ENCODE measurements around the gene MARCHF9.

Gene MARCHF9

GRCh38 chr12:57751432-57751787 is 3.5 kb upstream of the MARCHF9 start:
- DNase-seq, result no peak
- H3K36me3 ChIP-seq, result peaks cover 44% of the 10 kb centered on the region
- peaks cover 10% of the 10 kb centered on the region for H3K27me3 ChIP-seq
- H3K9me3 ChIP-seq, result no peaks in the 10 kb centered on the region
- H3K4me1 ChIP-seq, result peaks cover 4% of the 10 kb centered on the region; the same call in 1 of the 2 replicates
- H3K4me3 ChIP-seq (ENCODE audit: low read depth, low read length), result peak overlapping the region; percentile 92
- no peak for TF ChIP-seq CTCF (IDR thresholded peaks at IDR 0.05; ENCODE audit: low read depth, low read length)

GRCh38 chr12:57751788-57752667 is 2.9 kb upstream of the MARCHF9 start, which contains the start of gene CDK4:
CDK4 (minus strand) TSS chr12:57752310; CDS start chr12:57751717, 593 bp downstream.
- Histone ChIP-seq H3K4me3 (ENCODE audit: low read depth, low read length) (peak within 1 kb of the TSS; percentile 92), H3K27me3 (peaks cover 11% of the 10 kb centered on the region), H3K36me3 (peaks cover 40% of the 10 kb centered on the region), H3K4me1 (peaks cover 4% of the 10 kb centered on the region; the same call in 1 of the 2 replicates), H3K9me3 (no peaks in the 10 kb centered on the region)
- peak; percentile 100 for DNase-seq
- TF ChIP-seq CTCF (IDR thresholded peaks at IDR 0.05; ENCODE audit: low read depth, low read length), result no peak

GRCh38 chr12:57752668-57753000 is 2.3 kb upstream of the MARCHF9 start:
- TF ChIP-seq CTCF (IDR thresholded peaks at IDR 0.05; ENCODE audit: low read depth, low read length), result no peak
- H3K27me3 ChIP-seq, result peaks cover 11% of the 10 kb centered on the region
- peaks cover 34% of the 10 kb centered on the region for H3K36me3 ChIP-seq
- no peaks in the 10 kb centered on the region for H3K9me3 ChIP-seq
- no peak for DNase-seq
- H3K4me1 ChIP-seq, result peaks cover 4% of the 10 kb centered on the region; the same call in 1 of the 2 replicates
- peak overlapping the region; percentile 50 for H3K4me3 ChIP-seq (ENCODE audit: low read depth, low read length)

GRCh38 chr12:57753756-57754337 is 1.1 kb upstream of the MARCHF9 start:
- Histone ChIP-seq H3K4me3 (ENCODE audit: low read depth, low read length) (no peak overlapping the region; the same call in 1 of the 2 replicates), H3K4me1 (peaks cover 4% of the 10 kb centered on the region; the same call in 1 of the 2 replicates), H3K27me3 (peaks cover 11% of the 10 kb centered on the region), H3K9me3 (no peaks in the 10 kb centered on the region), H3K36me3 (peaks cover 23% of the 10 kb centered on the region)
- DNase-seq, result no peak
- no peak for TF ChIP-seq CTCF (IDR thresholded peaks at IDR 0.05; ENCODE audit: low read depth, low read length)

GRCh38 chr12:57755194-57755453 is 221 bp downstream of the MARCHF9 start:
- peaks cover 4% of the 10 kb centered on the region; the same call in 1 of the 2 replicates for H3K4me1 ChIP-seq
- no peak for DNase-seq
- peaks cover 11% of the 10 kb centered on the region for H3K27me3 ChIP-seq
- peaks cover 13% of the 10 kb centered on the region for H3K36me3 ChIP-seq
- no peak for TF ChIP-seq CTCF (IDR thresholded peaks at IDR 0.05; ENCODE audit: low read depth, low read length)
- no peaks in the 10 kb centered on the region for H3K9me3 ChIP-seq
- peak overlapping the region; percentile 63 for H3K4me3 ChIP-seq (ENCODE audit: low read depth, low read length)

Measured in BE2C (cell line).